Panc1 (cell line): ENCODE data around the gene MEGF6.

Experiments
- CTCF ChIP-seq: fragments of 450-650 bp; IDR thresholded peaks from 2 replicates; pipeline ENCODE4 v1.5.1; 2017; ENCODE audit warnings: mild to moderate bottlenecking
- POLR2AphosphoS5 ChIP-seq: IDR thresholded peaks from 2 replicates; pipeline ENCODE4 v1.6.1; 2012; ENCODE audit warnings: mild to moderate bottlenecking, low read depth, low read length, moderate library complexity
- REST ChIP-seq, 2 experiments: IDR thresholded peaks; 2 replicates each; pipeline ENCODE4 v1.6.1; 2011 to 2012; ENCODE audit warnings: low read depth in 2 of 2, control low read depth in 1 of 2, low read length in 1 of 2, mild to moderate bottlenecking in 1 of 2, moderate library complexity in 1 of 2; ENCODE audit not compliant: insufficient read depth in 1 of 2
- SIN3A ChIP-seq: IDR thresholded peaks from 2 replicates; pipeline ENCODE4 v1.6.1; 2012; ENCODE audit warnings: low read depth, mild to moderate bottlenecking, low read length, moderate library complexity, borderline replicate concordance; ENCODE audit not compliant: insufficient read depth
- TCF7L2 ChIP-seq: IDR thresholded peaks from 2 replicates; pipeline ENCODE4 v1.6.1; 2011; ENCODE audit warnings: mild to moderate bottlenecking, low read depth, low read length, inconsistent platforms

GRCh38 chr1:3537359-3537758 is 73.9 kb downstream of the MEGF6 start:
- TF ChIP-seq CTCF (no peak), TCF7L2 (no peak), REST (IDR thresholded peaks at IDR 0.05; ENCODE audit: insufficient read depth in 1 of 2, low read depth in 2 of 2, low read length in 1 of 2) (no peak), POLR2AphosphoS5 (no peak), SIN3A (no peak)
